Activated naive CD8-positive, alpha-beta T cell treated with anti-CD3 and anti-CD28 coated beads for 36 hours (primary cell): Measurements from ENCODE around the gene RNF148. TPM values are rescaled to one million over a fixed set of nuclear protein-coding genes. Genes with fewer than 3 reads are reported as not detected.
"Not testable (repeated sequence)": the region's sequence is repeated elsewhere in the genome, so short reads cannot be mapped to it uniquely, and the experiment has no call there.

ENCODE experiments used
- DNase-seq: peaks from one replicate; pipeline ENCODE4 v3.0.0; 2021
- H3K27ac Mint-ChIP-seq: one replicate; pipeline ENCODE4 v1.8.0; 2022; ENCODE audit warnings: mild to moderate bottlenecking, moderate library complexity, mixed read lengths
- H3K27me3 Mint-ChIP-seq: one replicate; pipeline ENCODE4 v1.8.0; 2022; ENCODE audit warnings: mild to moderate bottlenecking, mixed read lengths
- H3K36me3 Mint-ChIP-seq: one replicate; pipeline ENCODE4 v1.8.0; 2021; ENCODE audit warnings: mild to moderate bottlenecking, mixed read lengths
- H3K4me1 Mint-ChIP-seq: one replicate; pipeline ENCODE4 v1.8.0; 2021; ENCODE audit warnings: mixed read lengths
- H3K4me3 Mint-ChIP-seq: one replicate; pipeline ENCODE4 v1.8.0; 2022; ENCODE audit warnings: mild to moderate bottlenecking, moderate library complexity, mixed read lengths
- H3K9me3 Mint-ChIP-seq: one replicate; pipeline ENCODE4 v1.8.0; 2022; ENCODE audit warnings: mixed read lengths
- total RNA-seq, 2 experiments: library from RNA; stranded (reverse); gene quantifications; one replicate each; pipeline ENCODE4 v1.2.3, GENCODE V29; 2021

RNF148 gene
- total RNA-seq, 2 experiments from 2014 or later, result not detected

DNA sequence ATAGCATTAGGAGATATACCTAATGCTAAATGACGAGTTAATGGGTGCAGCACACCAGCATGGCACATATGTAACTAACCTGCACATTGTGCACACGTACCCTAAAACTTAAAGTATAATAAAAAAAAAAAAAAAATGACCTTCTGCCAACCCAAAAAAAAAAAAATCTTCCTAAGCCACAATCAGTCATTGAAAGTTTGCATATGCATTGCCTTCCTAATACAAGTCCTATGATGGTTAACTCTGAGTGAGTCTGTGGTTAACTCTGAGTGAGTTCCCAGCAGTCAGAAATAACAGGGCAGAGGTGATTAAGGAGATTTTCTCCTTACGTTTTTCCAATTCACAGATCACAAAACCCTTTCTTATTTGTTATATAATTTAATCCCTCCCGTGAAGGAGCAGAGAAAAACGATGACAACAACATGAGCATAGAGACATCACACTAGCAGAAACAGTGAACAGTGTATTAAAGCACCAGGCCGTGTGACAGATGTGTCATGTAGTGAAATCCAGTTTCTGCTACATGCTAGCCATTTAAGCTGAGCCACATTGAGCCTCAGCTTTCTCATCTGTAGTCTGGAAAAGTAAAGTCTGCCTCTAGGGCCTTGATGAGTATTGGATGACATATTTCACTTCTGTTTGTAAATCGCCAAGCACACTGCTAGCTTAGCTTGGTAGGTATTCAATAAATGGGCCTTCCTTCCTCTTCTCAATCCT, 7.4 kb upstream of the RNF148 start:
- no peak for DNase-seq
- no peak overlapping the region for H3K4me3 Mint-ChIP-seq
- H3K27me3 Mint-ChIP-seq, result no peaks in the 10 kb centered on the region
- no peaks in the 10 kb centered on the region for H3K36me3 Mint-ChIP-seq
- H3K9me3 Mint-ChIP-seq, result no peaks in the 10 kb centered on the region
- no peaks in the 10 kb centered on the region for H3K4me1 Mint-ChIP-seq
- H3K27ac Mint-ChIP-seq, result no peak overlapping the region

DNA sequence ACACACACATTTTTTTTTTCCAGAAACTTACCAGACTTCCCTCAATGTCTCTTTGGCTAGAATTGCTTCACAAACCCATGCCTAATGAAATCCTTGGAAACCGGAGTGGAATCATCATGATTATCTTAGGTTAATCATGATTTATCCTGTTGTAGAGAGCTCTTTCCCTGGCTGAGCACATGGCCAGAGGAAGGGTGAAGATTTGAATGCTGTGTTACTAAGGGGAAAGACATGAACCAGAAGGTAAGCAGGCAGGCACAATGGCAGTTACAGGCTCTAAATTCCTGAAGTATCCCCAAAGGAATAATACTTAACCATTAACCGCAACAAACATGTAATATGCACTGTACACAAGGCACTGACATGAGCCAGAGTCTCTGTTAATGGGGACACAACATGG, 4.1 kb upstream of the RNF148 start:
- Mint-ChIP-seq H3K9me3 (peaks cover 9% of the 10 kb centered on the region), H3K4me1 (no peaks in the 10 kb centered on the region), H3K27ac (no peak overlapping the region), H3K4me3 (no peak overlapping the region), H3K27me3 (no peaks in the 10 kb centered on the region), H3K36me3 (no peaks in the 10 kb centered on the region)
- DNase-seq, result no peak

DNA sequence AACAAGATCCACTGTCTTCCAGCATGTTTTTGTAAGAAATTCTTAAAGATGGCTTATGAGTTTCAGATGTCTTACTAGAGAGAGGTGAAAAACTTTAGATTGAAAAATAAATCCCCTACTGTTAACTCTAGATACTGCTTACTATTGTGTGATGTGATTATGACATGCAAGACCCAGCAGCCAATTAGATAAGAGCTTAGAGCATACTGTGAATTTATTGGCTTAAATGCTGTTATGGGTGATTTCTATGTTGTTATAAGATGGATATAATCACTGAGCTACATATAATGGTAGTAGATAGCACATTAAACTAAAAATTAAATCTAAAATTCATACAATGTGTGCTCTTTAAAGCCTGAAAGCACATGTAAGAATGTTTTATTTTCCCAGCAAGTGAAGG, 3.7 kb downstream of the RNF148 start, which contains the start of gene RNF133:
TSS of gene RNF133 (minus strand) at position 101 of the 400 bp plus-strand sequence. CDS start 199 bp downstream, outside the sequence.
- H3K4me3 Mint-ChIP-seq, result no peak within 1 kb of the TSS
- no peak for DNase-seq
- peaks cover 11% of the 10 kb centered on the region for H3K9me3 Mint-ChIP-seq
- H3K27ac Mint-ChIP-seq, result no peak within 1 kb of the TSS
- no peaks in the 10 kb centered on the region for H3K36me3 Mint-ChIP-seq
- H3K4me1 Mint-ChIP-seq, result no peaks in the 10 kb centered on the region
- no peaks in the 10 kb centered on the region for H3K27me3 Mint-ChIP-seq

DNA sequence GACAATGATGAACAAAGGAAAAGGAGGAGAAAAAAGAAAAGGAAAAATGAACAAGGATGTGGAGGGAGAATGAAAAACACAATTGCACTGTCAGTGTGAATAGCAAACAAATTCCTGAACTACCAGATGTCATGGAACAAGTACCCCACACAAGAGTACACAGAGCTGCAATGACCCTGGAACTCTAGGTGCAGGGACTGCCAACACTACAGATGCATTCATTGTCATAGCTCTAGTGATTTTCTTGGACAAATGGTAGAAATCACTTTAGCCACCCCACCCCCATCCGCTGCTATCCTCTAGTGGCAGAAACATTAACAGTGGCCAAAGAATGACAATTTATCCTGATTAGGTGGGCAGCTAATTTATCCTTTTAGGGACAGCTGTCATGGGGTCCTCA, 6.9 kb downstream of the RNF148 start:
- no peak overlapping the region for H3K27ac Mint-ChIP-seq
- H3K36me3 Mint-ChIP-seq, result no peaks in the 10 kb centered on the region
- H3K27me3 Mint-ChIP-seq, result no peaks in the 10 kb centered on the region
- no peaks in the 10 kb centered on the region for H3K4me1 Mint-ChIP-seq
- H3K9me3 Mint-ChIP-seq, result peaks cover 2% of the 10 kb centered on the region
- DNase-seq, result no peak
- H3K4me3 Mint-ChIP-seq, result no peak overlapping the region

DNA sequence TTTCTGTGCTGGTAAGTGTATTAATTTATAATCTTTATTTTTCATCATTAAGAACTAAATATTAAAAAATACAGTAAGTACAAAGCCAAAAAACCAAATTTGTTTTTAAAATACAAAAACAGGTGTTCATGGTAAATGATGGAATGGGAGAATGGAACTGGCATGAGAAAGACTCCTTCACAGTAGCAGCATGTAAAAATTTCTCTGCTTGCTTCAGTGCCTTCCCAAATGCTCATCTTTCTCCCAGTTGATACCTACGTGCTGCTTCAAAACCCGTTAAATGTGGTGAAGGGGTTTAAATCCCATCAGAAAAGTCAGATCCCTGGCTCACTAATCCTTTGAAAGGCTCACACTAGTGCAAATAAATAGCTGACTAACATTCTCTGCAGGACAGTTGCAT, 8.0 kb downstream of the RNF148 start:
- no peaks in the 10 kb centered on the region for H3K27me3 Mint-ChIP-seq

DNA sequence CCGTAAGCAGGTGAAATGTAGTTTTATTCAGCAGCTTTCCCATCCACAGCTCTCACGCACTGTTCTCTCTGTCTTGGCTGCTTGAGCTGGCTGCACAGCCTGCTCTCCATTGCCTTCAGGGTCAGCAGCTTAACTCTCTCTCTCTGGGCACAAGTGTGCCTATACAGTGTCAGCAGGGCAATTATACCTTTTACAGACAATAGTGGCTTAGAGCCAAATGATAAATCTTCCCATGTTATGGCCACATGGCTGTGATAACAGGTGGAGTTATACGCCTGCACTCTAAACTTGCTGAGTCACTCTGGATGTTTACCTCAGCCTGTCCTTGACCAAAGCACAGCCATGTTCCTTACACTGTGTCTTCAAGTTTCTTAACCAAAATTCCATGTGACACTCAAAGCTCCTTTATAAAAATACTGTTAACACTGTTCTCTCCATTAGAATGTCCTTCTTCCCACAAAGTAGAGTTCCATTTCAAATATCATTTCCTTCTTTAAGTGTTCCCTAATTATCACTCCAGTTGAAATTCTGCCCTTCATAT, 9.9 kb downstream of the RNF148 start:
- Mint-ChIP-seq H3K9me3 (no peaks in the 10 kb centered on the region), H3K36me3 (no peaks in the 10 kb centered on the region), H3K4me1 (no peaks in the 10 kb centered on the region), H3K27me3 (no peaks in the 10 kb centered on the region), H3K4me3 (no peak overlapping the region), H3K27ac (no peak overlapping the region)
- DNase-seq, result no peak

More for the DNA sequence above, 8.0 kb downstream of the RNF148 start:
- no peaks in the 10 kb centered on the region for H3K4me1 Mint-ChIP-seq
- no peak overlapping the region for H3K4me3 Mint-ChIP-seq
- H3K36me3 Mint-ChIP-seq, result no peaks in the 10 kb centered on the region
- H3K9me3 Mint-ChIP-seq, result no peaks in the 10 kb centered on the region
- H3K27ac Mint-ChIP-seq, result no peak overlapping the region
- no peak for DNase-seq

DNA sequence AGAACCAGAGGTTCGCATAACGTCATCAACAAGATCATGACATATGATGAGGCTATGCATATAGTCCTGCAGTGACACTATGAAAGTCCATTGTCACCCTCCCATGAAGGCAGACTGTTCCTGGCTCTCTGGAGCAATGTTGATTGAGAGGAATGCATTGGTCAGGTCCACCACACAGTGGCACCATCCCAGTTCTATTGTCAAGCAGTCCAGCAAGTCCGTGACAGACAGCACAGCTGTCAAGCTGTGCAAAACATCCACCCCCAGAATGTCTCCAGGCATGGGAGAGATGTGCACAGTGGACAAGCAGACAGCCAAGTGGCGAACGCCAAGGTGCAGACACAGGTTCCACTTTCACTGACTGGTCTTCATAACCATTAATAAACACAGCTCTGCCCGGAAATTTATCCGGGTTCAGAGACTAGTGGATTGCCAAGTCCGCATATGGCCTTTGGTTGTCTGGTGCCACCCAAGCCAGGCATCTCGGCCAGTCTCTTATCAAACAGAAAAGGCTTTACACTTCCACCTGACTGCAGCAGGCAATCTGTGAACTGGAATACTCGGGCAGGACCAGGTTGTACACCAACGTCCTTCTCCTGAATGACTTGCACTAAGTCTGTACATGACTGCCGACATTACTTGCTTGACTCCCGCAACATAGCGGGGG, 11.0 kb downstream of the RNF148 start:
- DNase-seq, result no peak
- H3K9me3 Mint-ChIP-seq, result no peaks in the 10 kb centered on the region
- no peaks in the 10 kb centered on the region for H3K4me1 Mint-ChIP-seq
- H3K27ac Mint-ChIP-seq, result no peak overlapping the region
- no peaks in the 10 kb centered on the region for H3K27me3 Mint-ChIP-seq
- H3K36me3 Mint-ChIP-seq, result no peaks in the 10 kb centered on the region
- H3K4me3 Mint-ChIP-seq, result no peak overlapping the region

DNA sequence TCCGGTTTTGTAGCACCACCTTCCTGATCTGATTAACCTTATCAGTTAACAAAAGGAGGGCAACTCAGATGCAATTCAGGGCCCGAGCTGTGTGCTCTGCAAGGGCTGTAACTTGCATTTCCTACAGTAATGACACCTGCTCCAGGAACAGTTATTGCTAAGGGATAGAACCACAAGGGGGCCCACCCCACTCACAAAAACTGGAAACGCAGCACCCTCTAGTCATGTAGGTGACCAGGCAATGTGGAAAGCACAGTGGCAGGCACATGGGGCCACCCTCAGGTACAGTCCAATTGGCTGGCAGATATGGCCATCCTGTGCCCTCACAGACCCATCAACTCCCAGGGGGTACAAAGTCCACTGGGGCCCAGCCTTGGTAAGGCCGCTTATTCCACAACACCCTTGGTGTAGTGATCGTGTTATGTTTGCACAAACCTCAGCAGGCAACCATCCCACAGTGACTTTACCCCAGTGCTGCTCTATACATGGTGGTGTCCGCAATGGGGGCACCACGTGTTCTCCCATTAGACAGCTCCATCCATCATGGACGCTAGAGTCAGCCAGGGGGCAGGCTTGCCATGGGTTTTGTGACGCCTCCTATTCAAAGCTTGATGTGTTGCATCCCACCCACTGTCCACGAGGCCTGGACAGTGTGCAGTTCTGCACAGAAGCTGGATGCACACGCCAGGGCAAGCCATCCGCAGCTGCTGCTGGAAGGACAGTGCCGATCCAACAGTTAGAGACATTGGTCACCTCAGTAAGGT, 13.2 kb downstream of the RNF148 start:
- Mint-ChIP-seq H3K9me3 (no peaks in the 10 kb centered on the region), H3K27me3 (no peaks in the 10 kb centered on the region), H3K27ac (no peak overlapping the region), H3K4me1 (no peaks in the 10 kb centered on the region), H3K36me3 (no peaks in the 10 kb centered on the region), H3K4me3 (no peak overlapping the region)
- no peak for DNase-seq

DNA sequence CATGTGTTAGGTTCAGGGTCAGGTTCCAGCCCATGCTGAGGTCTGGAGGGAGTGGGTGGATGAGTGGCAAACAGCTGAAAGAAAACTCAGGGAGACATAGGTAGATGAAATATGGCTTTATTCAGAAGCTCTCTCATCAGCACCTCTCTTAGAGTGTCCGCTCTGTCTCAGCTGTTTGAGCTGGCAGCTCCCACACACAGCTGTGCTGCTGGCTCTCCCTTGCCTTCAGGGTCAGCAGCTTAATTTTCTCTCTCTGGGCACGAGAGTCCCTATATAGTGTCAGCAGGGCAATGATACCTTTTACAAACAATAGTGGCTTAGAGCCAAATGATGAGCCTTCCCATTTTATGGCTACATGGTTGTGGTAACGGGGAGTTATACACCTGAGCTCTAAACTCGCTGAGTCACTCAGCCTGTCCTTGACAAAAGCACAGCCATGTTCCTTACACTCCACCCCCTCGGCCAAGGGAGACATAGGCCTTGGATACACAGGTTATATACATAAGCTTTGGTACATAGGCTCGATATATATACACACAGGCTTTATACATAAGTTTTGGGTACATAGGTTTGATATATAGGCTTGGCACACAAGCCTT, 14.2 kb downstream of the RNF148 start:
- no peaks in the 10 kb centered on the region for H3K4me1 Mint-ChIP-seq
- no peaks in the 10 kb centered on the region for H3K36me3 Mint-ChIP-seq
- H3K27me3 Mint-ChIP-seq, result no peaks in the 10 kb centered on the region
- DNase-seq, result no peak
- H3K4me3 Mint-ChIP-seq, result no peak overlapping the region
- H3K9me3 Mint-ChIP-seq, result no peaks in the 10 kb centered on the region
- no peak overlapping the region for H3K27ac Mint-ChIP-seq

DNA sequence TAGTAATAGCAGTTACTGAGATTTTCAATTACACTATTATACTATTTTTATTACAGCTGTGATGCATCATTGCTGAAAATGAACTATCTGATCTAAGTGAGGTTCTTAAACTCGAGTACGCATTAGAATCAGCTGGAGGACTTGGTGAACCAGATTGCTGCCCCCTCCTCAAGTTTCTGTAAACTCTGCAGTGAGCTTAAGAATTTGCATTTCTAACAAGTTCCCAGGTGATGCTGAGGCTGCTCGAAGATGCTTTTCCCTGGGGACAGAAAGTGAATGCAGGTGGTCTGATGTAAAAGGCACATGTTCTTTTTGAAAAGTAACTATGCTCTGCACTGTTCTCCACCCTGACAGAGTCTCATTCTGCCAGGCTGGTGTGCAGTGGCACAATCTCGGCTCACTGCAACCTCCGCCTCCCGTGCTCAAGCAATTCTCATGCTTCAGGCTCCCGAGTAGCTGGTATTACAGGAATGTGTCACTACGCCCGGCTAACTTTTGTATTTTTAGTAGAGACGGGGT, 16.3 kb downstream of the RNF148 start:
- H3K4me3 Mint-ChIP-seq, result no peak overlapping the region
- H3K27ac Mint-ChIP-seq, result no peak overlapping the region
- H3K36me3 Mint-ChIP-seq, result no peaks in the 10 kb centered on the region
- H3K27me3 Mint-ChIP-seq, result no peaks in the 10 kb centered on the region
- H3K4me1 Mint-ChIP-seq, result no peaks in the 10 kb centered on the region
- DNase-seq, result no peak
- H3K9me3 Mint-ChIP-seq, result no peaks in the 10 kb centered on the region

DNA sequence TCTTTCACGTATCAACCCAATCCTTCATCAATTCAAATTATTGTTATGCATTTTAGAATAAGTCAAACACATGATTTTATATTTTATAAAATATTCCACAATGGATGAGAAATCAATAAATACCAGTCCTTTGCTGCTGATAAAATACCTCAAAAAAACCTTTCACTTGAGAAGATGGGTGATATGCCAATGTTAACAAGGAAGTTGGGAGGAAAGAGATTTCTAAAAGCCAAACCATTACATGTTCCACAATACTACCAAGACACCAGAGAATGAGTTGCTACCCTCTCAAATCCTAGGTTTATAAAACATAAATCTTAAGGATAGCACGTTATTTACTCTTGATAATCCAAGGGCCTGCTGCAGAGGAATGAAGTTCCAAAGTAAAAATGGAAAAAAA, 18.2 kb downstream of the RNF148 start:
- Mint-ChIP-seq H3K9me3 (no peaks in the 10 kb centered on the region), H3K4me1 (no peaks in the 10 kb centered on the region), H3K27ac (no peak overlapping the region), H3K36me3 (no peaks in the 10 kb centered on the region), H3K27me3 (no peaks in the 10 kb centered on the region), H3K4me3 (no peak overlapping the region)
- no peak for DNase-seq

DNA sequence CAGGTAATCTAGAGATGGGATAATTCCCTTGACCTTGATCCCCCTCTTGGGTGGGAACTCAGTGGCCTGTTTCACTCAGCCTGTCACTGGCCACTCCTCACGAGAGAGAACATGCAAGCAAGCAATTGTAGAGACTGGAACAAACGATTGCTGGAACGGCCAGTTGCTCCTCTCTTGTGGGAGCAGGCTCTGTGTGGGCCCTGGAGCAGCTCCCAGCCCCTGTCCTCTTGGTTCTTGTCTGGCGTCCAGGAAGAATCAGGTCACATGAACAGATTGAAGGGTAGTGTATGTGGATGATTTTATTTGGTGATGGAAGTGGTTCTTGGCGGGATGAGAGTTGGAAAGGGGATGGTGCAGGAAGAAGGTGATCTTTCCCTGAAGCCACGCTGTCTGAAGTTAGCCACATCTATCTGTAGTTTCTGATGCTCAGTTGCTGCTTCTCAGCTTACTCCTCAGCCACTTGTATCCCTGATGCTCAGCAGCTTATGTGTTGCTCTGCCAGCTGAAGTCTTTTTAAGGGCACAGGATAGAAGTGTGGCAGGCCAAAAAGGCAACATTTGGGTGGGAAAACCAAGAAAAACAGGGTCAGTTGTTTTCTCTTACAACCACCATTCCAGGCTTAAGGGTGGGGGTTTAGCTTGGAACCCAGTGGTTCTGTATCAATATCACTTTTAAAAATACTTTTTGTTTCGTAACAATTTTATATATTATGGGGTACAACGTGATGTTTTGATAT, 19.7 kb downstream of the RNF148 start:
- Mint-ChIP-seq H3K27ac (no peak overlapping the region), H3K4me1 (no peaks in the 10 kb centered on the region), H3K36me3 (no peaks in the 10 kb centered on the region), H3K9me3 (no peaks in the 10 kb centered on the region), H3K27me3 (no peaks in the 10 kb centered on the region), H3K4me3 (no peak overlapping the region)
- no peak for DNase-seq

DNA sequence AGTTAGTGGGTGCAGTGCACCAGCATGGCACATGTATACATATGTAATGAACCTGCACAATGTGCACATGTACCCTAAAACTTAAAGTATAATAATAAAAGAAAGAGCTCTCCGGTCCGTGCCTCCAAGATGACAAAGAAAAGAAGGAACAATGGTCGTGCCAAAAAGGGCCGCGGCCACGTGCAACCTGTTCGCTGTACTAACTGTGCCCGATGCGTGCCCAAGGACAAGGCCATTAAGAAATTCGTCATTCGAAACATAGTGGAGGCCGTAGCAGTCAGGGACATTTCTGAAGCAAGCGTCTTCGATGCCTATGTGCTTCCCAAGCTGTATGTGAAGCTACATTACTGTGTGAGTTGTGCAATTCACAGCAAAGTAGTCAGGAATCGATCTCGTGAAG, 21.5 kb downstream of the RNF148 start:
- H3K27me3 Mint-ChIP-seq, H3K4me1 Mint-ChIP-seq, H3K4me3 Mint-ChIP-seq, H3K27ac Mint-ChIP-seq, DNase-seq, H3K9me3 Mint-ChIP-seq, H3K36me3 Mint-ChIP-seq: not testable (repeated sequence)

DNA sequence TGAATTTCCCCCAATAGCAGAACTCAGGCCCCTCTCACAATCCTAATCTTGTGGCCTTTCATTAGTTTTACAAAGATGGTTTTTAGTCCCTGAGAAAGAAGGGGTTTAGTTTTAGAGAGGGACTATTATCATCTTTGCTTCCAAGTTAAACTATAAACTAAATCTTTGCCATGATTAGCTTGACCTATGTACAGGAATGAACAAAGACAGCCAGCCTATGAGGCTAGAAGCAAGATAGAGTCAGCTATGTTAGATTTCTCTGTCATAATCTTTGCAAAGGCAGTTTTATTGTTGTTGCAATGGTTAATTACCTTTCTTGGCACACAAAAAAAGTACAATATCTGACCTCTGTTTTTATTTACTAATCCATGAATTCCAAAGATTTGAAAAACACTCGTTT, 22.9 kb downstream of the RNF148 start:
- Mint-ChIP-seq H3K27me3 (no peaks in the 10 kb centered on the region), H3K27ac (no peak overlapping the region), H3K4me3 (no peak overlapping the region), H3K4me1 (no peaks in the 10 kb centered on the region), H3K9me3 (no peaks in the 10 kb centered on the region), H3K36me3 (no peaks in the 10 kb centered on the region)
- no peak for DNase-seq
